Measurements from ENCODE around the gene BEND4.

DNA sequence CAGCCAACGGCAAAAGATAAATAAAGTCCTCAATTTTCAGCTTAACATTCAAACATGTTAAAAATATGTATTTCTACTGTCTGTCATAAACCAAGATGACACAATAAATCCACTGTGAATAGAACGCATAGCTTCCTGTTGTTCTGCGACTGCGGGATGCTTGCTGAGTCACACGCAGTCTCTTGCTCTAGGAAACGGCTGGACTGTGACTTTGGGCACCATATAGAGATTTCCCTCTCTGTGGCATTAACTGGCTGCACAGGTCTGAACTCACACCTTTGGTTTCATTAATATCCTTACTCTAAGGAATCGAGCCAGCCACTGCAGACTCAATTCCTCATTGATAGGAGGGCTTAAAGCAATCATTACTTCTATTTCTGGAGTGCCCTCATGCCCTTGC, 8.4 kb downstream of the BEND4 start:
- TF ChIP-seq, protein P1, sequence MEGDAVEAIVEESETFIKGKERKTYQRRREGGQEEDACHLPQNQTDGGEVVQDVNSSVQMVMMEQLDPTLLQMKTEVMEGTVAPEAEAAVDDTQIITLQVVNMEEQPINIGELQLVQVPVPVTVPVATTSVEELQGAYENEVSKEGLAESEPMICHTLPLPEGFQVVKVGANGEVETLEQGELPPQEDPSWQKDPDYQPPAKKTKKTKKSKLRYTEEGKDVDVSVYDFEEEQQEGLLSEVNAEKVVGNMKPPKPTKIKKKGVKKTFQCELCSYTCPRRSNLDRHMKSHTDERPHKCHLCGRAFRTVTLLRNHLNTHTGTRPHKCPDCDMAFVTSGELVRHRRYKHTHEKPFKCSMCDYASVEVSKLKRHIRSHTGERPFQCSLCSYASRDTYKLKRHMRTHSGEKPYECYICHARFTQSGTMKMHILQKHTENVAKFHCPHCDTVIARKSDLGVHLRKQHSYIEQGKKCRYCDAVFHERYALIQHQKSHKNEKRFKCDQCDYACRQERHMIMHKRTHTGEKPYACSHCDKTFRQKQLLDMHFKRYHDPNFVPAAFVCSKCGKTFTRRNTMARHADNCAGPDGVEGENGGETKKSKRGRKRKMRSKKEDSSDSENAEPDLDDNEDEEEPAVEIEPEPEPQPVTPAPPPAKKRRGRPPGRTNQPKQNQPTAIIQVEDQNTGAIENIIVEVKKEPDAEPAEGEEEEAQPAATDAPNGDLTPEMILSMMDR (IDR thresholded peaks at IDR 0.05; ENCODE audit: low read depth, low read length, poor library complexity, severe bottlenecking) = no peak
- no peak for TF ChIP-seq EZH2phosphoT487 (IDR thresholded peaks at IDR 0.05; ENCODE audit: borderline replicate concordance, low read length)

Measured in DOHH2 (cell line).